Endothelial cell of umbilical vein (primary cell): ENCODE results near the gene EML4.

Experiments used
- EZH2 ChIP-seq: IDR thresholded peaks from 2 replicates; pipeline ENCODE4 v1.6.1; 2012; ENCODE audit warnings: borderline replicate concordance, low read depth, mild to moderate bottlenecking, moderate library complexity, low read length, inconsistent platforms; ENCODE audit not compliant: severe bottlenecking
- GATA2 ChIP-seq: IDR thresholded peaks from 2 replicates; pipeline ENCODE4 v1.7.0; 2011; ENCODE audit warnings: low read depth, mild to moderate bottlenecking, moderate library complexity, mixed read lengths, low read length; ENCODE audit not compliant: insufficient read length, insufficient read depth
- JUN ChIP-seq: IDR thresholded peaks from 2 replicates; pipeline ENCODE4 v1.6.1; 2011; ENCODE audit warnings: borderline replicate concordance, low read depth; ENCODE audit not compliant: insufficient read length, insufficient read depth
- POLR2A ChIP-seq: IDR thresholded peaks from 2 replicates; pipeline ENCODE4 v1.6.1; 2012; ENCODE audit warnings: low read depth, mild to moderate bottlenecking, control low read depth, low read length
- POLR2AphosphoS5 ChIP-seq: IDR thresholded peaks from 2 replicates; pipeline ENCODE4 v1.6.1; 2012; ENCODE audit warnings: low read depth, mild to moderate bottlenecking, control low read depth, low read length, moderate library complexity; ENCODE audit not compliant: insufficient read depth
- TF ChIP-seq, protein P1 (sequence below), 2 donors: IDR thresholded peaks; 1 replicate in 1 of 2; 2 replicates in 1 of 2; pipeline ENCODE4 v1.5.1; 2011; ENCODE audit warnings: low read length in 2 of 2, mild to moderate bottlenecking in 2 of 2, moderate library complexity in 2 of 2, control low read depth in 1 of 2, inconsistent platforms in 1 of 2, low read depth in 1 of 2; ENCODE audit not compliant: insufficient read depth in 1 of 2; ENCODE audit errors: extremely low read depth in 1 of 2

DNA sequence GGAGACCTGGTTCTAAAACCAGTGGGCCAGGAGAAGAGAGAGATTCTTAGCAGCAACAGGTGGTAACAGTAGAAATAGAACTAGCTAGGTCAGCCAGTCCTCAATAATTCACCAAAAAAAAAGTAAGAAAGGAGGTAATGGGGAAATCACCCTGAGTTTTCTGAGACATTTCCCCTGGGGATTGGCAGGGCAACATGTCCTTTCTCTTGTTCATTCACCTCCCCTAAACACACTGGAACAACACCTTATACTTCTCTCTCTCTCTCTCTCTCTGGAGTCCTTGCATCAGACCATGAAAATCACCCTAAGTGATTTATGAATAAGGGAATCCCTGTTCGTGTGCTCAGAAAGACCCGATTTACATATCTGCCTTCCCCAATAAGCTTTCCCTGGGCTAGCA, 127.1 kb downstream of the EML4 start:
- no peak for TF ChIP-seq POLR2A
- TF ChIP-seq, protein P1, sequence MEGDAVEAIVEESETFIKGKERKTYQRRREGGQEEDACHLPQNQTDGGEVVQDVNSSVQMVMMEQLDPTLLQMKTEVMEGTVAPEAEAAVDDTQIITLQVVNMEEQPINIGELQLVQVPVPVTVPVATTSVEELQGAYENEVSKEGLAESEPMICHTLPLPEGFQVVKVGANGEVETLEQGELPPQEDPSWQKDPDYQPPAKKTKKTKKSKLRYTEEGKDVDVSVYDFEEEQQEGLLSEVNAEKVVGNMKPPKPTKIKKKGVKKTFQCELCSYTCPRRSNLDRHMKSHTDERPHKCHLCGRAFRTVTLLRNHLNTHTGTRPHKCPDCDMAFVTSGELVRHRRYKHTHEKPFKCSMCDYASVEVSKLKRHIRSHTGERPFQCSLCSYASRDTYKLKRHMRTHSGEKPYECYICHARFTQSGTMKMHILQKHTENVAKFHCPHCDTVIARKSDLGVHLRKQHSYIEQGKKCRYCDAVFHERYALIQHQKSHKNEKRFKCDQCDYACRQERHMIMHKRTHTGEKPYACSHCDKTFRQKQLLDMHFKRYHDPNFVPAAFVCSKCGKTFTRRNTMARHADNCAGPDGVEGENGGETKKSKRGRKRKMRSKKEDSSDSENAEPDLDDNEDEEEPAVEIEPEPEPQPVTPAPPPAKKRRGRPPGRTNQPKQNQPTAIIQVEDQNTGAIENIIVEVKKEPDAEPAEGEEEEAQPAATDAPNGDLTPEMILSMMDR (IDR thresholded peaks at IDR 0.05; ENCODE audit: extremely low read depth in 1 of 2, insufficient read depth in 1 of 2, low read depth in 1 of 2, low read length in 2 of 2): no peak
- no peak for TF ChIP-seq POLR2AphosphoS5
- TF ChIP-seq GATA2: no peak
- no peak for TF ChIP-seq EZH2
- TF ChIP-seq JUN: no peak
